GM20000 (cell line): ENCODE measurements around the gene GAGE2A.

ENCODE experiments used
- DNase-seq: peaks from one replicate; pipeline ENCODE4 v3.0.0; 2012; ENCODE audit warnings: low spot score
- CTCF ChIP-seq: IDR thresholded peaks from 2 replicates; pipeline ENCODE4 v1.5.1; 2012; ENCODE audit warnings: mild to moderate bottlenecking, control low read depth; ENCODE audit errors: extremely low read depth, missing control alignments

GAGE2A gene

GRCh38 chrX:49627086-49627777, 37.9 kb downstream of the GAGE2A start:
- no peak for TF ChIP-seq CTCF
- peak; percentile 15 for DNase-seq

- no peak for TF ChIP-seq CTCF
- DNase-seq = no peak
Observed at GRCh38 chrX:49644991-49645637, 55.8 kb downstream of the GAGE2A start.
